WTC11 (cell line): ENCODE results near the gene NLRX1. TPM values are rescaled to one million over a fixed set of nuclear protein-coding genes. Genes with fewer than 3 reads are reported as not detected.

Source experiments
- ATAC-seq: fragments of 200-7000 bp; cut with Tn5 transposase; 2 replicates; pipeline ENCODE4 v1.10.0; 2021; ENCODE audit warnings: mild to moderate bottlenecking, moderate library complexity
- CTCF ChIA-PET: fragments of 300-600 bp; sonication (Branson Sonifier 250); formaldehyde crosslinking; loops from one replicate; lab custom pipeline; 2021; ENCODE audit warnings: antibody characterized with exemption; lab: Charles Lee
- POLR2A ChIA-PET: fragments of 350-600 bp; sonication (Branson Sonifier 250); formaldehyde crosslinking; loops from one replicate; lab custom pipeline; 2021; ENCODE audit warnings: antibody characterized with exemption; lab: Charles Lee
- DNase-seq: peaks from one replicate; pipeline ENCODE4 v3.0.0; 2021; ENCODE audit warnings: low spot score
- H3K27ac Mint-ChIP-seq: 2 replicates; pipeline ENCODE4 v1.8.0; 2021; ENCODE audit warnings: mixed read lengths
- H3K27me3 Mint-ChIP-seq: 2 replicates; pipeline ENCODE4 v1.8.0; 2021; ENCODE audit warnings: low read depth, mild to moderate bottlenecking, moderate library complexity, mixed read lengths
- H3K36me3 Mint-ChIP-seq: 2 replicates; pipeline ENCODE4 v1.8.0; 2021; ENCODE audit warnings: mixed read lengths
- H3K4me1 Mint-ChIP-seq: 2 replicates; pipeline ENCODE4 v1.8.0; 2022; ENCODE audit warnings: mixed read lengths
- H3K4me3 Mint-ChIP-seq: 2 replicates; pipeline ENCODE4 v1.8.0; 2021; ENCODE audit warnings: mild to moderate bottlenecking, moderate library complexity, mixed read lengths
- H3K9me3 Mint-ChIP-seq: 2 replicates; pipeline ENCODE4 v1.8.0; 2021; ENCODE audit warnings: mixed read lengths
- AR ChIP-seq: fragments of 250-450 bp; sonication (Bioruptor Pico); IDR thresholded peaks from 2 replicates; pipeline ENCODE4 v1.9.0; 2021; ENCODE audit warnings: mild to moderate bottlenecking
- ATF3 ChIP-seq: sonication (generic); formaldehyde crosslinking; conservative IDR thresholded peaks from 2 replicates; pipeline ENCODE4 v1.8.1; 2022; ENCODE audit warnings: mild to moderate bottlenecking, missing genetic modification reagents
- FOXK1 ChIP-seq: sonication (generic); formaldehyde crosslinking; IDR thresholded peaks from 2 replicates; pipeline ENCODE4 v1.8.0; 2022; ENCODE audit warnings: mild to moderate bottlenecking, moderate library complexity, missing genetic modification reagents
- HMGXB4 ChIP-seq: sonication (generic); formaldehyde crosslinking; IDR thresholded peaks from 2 replicates; pipeline ENCODE4 v1.8.1; 2023; ENCODE audit warnings: mild to moderate bottlenecking, moderate library complexity, missing genetic modification reagents
- KAT7 ChIP-seq: sonication (generic); formaldehyde crosslinking; IDR thresholded peaks from 2 replicates; pipeline ENCODE4 v1.8.1; 2023; ENCODE audit warnings: missing genetic modification reagents, mild to moderate bottlenecking, borderline replicate concordance
- SP1 ChIP-seq: sonication (generic); formaldehyde crosslinking; conservative IDR thresholded peaks from 2 replicates; pipeline ENCODE4 v1.8.1; 2022; ENCODE audit warnings: missing genetic modification reagents
- TEAD1 ChIP-seq: sonication (generic); formaldehyde crosslinking; IDR thresholded peaks from 2 replicates; pipeline ENCODE4 v1.8.0; 2022; ENCODE audit warnings: mild to moderate bottlenecking, missing genetic modification reagents
- ZNF138 ChIP-seq: sonication (generic); formaldehyde crosslinking; conservative IDR thresholded peaks from 2 replicates; pipeline ENCODE4 v1.8.1; 2022; ENCODE audit warnings: mild to moderate bottlenecking, moderate library complexity, missing genetic modification reagents
- total RNA-seq: library from RNA; stranded (reverse); gene quantifications from 3 replicates; pipeline ENCODE4 v1.2.3, GENCODE V29; 2021
- TF ChIP-seq, protein P1 (sequence below): sonication (generic); formaldehyde crosslinking; IDR thresholded peaks from 2 replicates; pipeline ENCODE4 v1.8.1; 2023; ENCODE audit warnings: mild to moderate bottlenecking, missing genetic modification reagents, moderate library complexity
- TF ChIP-seq, protein P2 (sequence below): sonication (generic); formaldehyde crosslinking; IDR thresholded peaks from 2 replicates; pipeline ENCODE4 v1.8.0; 2022; ENCODE audit warnings: mild to moderate bottlenecking, missing genetic modification reagents
- TF ChIP-seq, protein P3 (sequence below): sonication (generic); formaldehyde crosslinking; IDR thresholded peaks from 2 replicates; pipeline ENCODE4 v1.8.1; 2022; ENCODE audit warnings: mild to moderate bottlenecking, moderate library complexity, missing genetic modification reagents
- TF ChIP-seq, protein P4 (sequence below): sonication (generic); formaldehyde crosslinking; IDR thresholded peaks from 2 replicates; pipeline ENCODE4 v1.8.0; 2023; ENCODE audit warnings: missing genetic modification reagents, mild to moderate bottlenecking, borderline replicate concordance

The NLRX1 gene
- total RNA-seq, 1 experiment from 2014 or later = 20.8 TPM

DNA sequence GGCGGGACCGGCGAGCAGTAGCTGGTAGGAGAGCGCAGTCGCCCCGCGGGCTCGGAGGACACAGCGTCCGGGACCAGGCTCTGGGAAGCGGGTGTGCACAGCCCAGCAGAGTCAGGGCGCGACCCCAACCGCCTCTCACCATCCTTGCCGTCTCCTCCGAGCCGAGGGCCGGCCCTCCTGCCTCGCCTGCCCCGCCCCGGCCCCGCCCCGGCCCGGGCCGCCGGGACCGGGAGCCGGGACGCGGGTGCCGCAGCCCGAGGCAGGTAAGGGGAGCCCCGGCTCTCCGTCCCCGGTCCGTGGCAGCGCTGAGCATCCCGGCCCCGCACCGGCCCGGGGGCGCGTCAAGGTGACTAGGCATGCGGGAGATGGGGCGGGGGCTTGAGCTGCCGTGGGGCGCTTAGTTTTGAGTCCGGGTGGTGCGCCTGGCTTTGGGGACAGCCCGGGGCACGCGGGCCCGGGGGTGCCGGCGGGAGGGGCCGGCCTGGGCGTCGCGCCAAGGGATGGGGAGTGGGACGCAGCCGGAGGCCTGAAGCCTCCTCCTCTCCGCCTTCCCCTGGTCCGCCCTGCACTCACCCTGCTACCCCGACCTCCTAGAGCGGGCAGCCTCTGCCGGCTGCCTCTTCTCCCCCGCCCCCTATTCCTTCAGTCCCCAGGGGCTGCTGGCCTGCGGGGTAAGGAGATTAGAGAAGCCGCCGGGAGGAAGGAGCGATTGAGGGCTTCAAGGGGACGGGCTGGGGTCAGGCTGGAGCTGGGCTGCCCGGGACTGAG is 19.3 kb upstream of the NLRX1 start, which contains the start of gene ABCG4:
ABCG4 (plus strand) TSS at position 35 of the 768 bp plus-strand sequence. CDS start 914 bp downstream, outside the sequence.
- ChIA-PET POLR2A (no interaction called here), CTCF (interaction anchor here (0.6 to 2.7 kb wide), 11 partner anchors 20 to 326 kb away, joined by 3 to 12 read pairs (median 5); partner anchors contain the start of genes CBL and DPAGT1)
- no peaks in the 10 kb centered on the region for H3K9me3 Mint-ChIP-seq
- H3K27me3 Mint-ChIP-seq = peaks cover 68% of the 10 kb centered on the region
- H3K36me3 Mint-ChIP-seq = no peaks in the 10 kb centered on the region
- peak; percentile 27 for ATAC-seq
- TF ChIP-seq FOXK1 (0 out of 2 replicates have a peak, but pooled peaks have one; percentile 33), KAT7 (0 out of 2 replicates have a peak, but pooled peaks have one; percentile 31), AR (CRISPR knock-in tag) (no peak), HMGXB4 (no peak), ATF3 (CRISPR knock-in tag) (no peak), SP1 (CRISPR knock-in tag) (0 out of 2 replicates have a peak, but pooled peaks have one; percentile 18), TEAD1 (CRISPR knock-in tag) (no peak), ZNF138 (CRISPR knock-in tag) (no peak)
- TF ChIP-seq, protein P1, sequence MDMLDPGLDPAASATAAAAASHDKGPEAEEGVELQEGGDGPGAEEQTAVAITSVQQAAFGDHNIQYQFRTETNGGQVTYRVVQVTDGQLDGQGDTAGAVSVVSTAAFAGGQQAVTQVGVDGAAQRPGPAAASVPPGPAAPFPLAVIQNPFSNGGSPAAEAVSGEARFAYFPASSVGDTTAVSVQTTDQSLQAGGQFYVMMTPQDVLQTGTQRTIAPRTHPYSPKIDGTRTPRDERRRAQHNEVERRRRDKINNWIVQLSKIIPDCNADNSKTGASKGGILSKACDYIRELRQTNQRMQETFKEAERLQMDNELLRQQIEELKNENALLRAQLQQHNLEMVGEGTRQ (CRISPR knock-in tag) = 0 out of 2 replicates have a peak, but pooled peaks have one; percentile 12
- TF ChIP-seq, protein P2, sequence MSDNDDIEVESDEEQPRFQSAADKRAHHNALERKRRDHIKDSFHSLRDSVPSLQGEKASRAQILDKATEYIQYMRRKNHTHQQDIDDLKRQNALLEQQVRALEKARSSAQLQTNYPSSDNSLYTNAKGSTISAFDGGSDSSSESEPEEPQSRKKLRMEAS = 0 out of 2 replicates have a peak, but pooled peaks have one; percentile 38
- TF ChIP-seq, protein P3, sequence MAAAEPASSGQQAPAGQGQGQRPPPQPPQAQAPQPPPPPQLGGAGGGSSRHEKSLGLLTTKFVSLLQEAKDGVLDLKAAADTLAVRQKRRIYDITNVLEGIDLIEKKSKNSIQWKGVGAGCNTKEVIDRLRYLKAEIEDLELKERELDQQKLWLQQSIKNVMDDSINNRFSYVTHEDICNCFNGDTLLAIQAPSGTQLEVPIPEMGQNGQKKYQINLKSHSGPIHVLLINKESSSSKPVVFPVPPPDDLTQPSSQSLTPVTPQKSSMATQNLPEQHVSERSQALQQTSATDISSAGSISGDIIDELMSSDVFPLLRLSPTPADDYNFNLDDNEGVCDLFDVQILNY (CRISPR knock-in tag) = 0 out of 2 replicates have a peak, but pooled peaks have one; percentile 7
- TF ChIP-seq, protein P4, sequence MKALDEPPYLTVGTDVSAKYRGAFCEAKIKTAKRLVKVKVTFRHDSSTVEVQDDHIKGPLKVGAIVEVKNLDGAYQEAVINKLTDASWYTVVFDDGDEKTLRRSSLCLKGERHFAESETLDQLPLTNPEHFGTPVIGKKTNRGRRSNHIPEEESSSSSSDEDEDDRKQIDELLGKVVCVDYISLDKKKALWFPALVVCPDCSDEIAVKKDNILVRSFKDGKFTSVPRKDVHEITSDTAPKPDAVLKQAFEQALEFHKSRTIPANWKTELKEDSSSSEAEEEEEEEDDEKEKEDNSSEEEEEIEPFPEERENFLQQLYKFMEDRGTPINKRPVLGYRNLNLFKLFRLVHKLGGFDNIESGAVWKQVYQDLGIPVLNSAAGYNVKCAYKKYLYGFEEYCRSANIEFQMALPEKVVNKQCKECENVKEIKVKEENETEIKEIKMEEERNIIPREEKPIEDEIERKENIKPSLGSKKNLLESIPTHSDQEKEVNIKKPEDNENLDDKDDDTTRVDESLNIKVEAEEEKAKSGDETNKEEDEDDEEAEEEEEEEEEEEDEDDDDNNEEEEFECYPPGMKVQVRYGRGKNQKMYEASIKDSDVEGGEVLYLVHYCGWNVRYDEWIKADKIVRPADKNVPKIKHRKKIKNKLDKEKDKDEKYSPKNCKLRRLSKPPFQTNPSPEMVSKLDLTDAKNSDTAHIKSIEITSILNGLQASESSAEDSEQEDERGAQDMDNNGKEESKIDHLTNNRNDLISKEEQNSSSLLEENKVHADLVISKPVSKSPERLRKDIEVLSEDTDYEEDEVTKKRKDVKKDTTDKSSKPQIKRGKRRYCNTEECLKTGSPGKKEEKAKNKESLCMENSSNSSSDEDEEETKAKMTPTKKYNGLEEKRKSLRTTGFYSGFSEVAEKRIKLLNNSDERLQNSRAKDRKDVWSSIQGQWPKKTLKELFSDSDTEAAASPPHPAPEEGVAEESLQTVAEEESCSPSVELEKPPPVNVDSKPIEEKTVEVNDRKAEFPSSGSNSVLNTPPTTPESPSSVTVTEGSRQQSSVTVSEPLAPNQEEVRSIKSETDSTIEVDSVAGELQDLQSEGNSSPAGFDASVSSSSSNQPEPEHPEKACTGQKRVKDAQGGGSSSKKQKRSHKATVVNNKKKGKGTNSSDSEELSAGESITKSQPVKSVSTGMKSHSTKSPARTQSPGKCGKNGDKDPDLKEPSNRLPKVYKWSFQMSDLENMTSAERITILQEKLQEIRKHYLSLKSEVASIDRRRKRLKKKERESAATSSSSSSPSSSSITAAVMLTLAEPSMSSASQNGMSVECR = no peak
- H3K4me3 Mint-ChIP-seq = peak within 1 kb of the TSS; percentile 77
- no peak within 1 kb of the TSS for H3K27ac Mint-ChIP-seq
- peak; percentile 58 for DNase-seq
- H3K4me1 Mint-ChIP-seq = peaks cover 25% of the 10 kb centered on the region
